ENCODE results near the gene ABTB1.

DNA sequence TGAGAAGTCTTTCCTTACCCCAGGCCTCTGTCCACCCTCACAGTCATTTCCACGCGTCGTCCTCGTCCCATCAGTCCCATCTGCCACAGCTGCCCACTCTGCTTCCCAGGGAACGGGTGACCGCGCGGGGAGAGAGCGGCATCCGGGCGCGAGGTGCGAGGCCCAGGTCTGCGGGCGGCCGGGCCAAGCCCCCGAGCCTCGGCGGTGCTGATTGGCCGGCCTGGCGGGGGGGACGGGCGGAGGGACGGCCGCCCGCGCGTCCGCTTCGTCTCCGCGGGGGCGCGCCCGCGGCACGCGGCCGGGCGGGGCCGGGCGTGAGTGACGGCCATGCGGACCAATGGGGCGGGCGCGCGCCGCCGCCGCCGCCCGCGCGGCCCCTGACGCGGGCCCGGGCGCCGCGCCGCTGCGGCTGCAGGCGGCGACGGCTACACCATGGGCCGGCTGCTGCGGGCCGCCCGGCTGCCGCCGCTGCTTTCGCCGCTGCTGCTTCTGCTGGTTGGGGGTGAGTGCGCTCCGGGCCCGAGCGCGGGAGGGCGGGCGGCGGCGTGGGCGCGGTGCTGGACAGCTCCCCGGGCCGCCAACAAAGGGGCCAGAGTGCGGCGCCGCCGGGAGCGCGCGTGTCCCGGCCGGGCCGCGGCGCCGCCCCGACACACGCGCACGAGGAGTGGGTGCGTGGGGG lies 43.8 kb upstream of the ABTB1 start, which contains the start of gene PODXL2:
- TF ChIP-seq, protein P1, sequence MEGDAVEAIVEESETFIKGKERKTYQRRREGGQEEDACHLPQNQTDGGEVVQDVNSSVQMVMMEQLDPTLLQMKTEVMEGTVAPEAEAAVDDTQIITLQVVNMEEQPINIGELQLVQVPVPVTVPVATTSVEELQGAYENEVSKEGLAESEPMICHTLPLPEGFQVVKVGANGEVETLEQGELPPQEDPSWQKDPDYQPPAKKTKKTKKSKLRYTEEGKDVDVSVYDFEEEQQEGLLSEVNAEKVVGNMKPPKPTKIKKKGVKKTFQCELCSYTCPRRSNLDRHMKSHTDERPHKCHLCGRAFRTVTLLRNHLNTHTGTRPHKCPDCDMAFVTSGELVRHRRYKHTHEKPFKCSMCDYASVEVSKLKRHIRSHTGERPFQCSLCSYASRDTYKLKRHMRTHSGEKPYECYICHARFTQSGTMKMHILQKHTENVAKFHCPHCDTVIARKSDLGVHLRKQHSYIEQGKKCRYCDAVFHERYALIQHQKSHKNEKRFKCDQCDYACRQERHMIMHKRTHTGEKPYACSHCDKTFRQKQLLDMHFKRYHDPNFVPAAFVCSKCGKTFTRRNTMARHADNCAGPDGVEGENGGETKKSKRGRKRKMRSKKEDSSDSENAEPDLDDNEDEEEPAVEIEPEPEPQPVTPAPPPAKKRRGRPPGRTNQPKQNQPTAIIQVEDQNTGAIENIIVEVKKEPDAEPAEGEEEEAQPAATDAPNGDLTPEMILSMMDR (conservative IDR thresholded peaks at IDR 0.05; ENCODE audit: low read depth, low read length) = no peak
- no peak for TF ChIP-seq EZH2 (IDR thresholded peaks at IDR 0.05; ENCODE audit: low read length, unreplicated experiment)
